Stimulated activated CD8-positive, alpha-beta memory T cell treated with anti-CD3 and anti-CD28 coated beads, Interleukin-15, amount 100 ng/mL, for 48 hours (primary cell): ENCODE measurements around the gene PCDH9.

Experiments
- DNase-seq, 2 donors: peaks; one replicate each; pipeline ENCODE4 v3.0.0-alpha.2; 2020; ENCODE audit warnings: low read depth in 2 of 2

PCDH9 gene

GRCh38 chr13:67161176-67161575, 69.0 kb downstream of the PCDH9 start:
- DNase-seq: no peak

- DNase-seq: no peak
Measured at GRCh38 chr13:67158903-67159302, 71.2 kb downstream of the PCDH9 start.

GRCh38 chr13:67156723-67157060, 73.4 kb downstream of the PCDH9 start:
- DNase-seq: no peak

- DNase-seq: no peak
Measured at GRCh38 chr13:67155898-67156722, 74.0 kb downstream of the PCDH9 start.

- no peak for DNase-seq
Measured at GRCh38 chr13:67152085-67152484, 78.1 kb downstream of the PCDH9 start.

GRCh38 chr13:67151652-67152051, 78.5 kb downstream of the PCDH9 start:
- no peak for DNase-seq

GRCh38 chr13:67150608-67151007, 79.5 kb downstream of the PCDH9 start:
- no peak for DNase-seq

GRCh38 chr13:67148161-67148571, 82.0 kb downstream of the PCDH9 start:
- DNase-seq: no peak

- no peak for DNase-seq
Measured at GRCh38 chr13:67147342-67148133, 82.6 kb downstream of the PCDH9 start.

GRCh38 chr13:67146523-67147130, 83.5 kb downstream of the PCDH9 start:
- DNase-seq: no peak

GRCh38 chr13:67145950-67146349, 84.2 kb downstream of the PCDH9 start:
- DNase-seq: no peak

- DNase-seq: no peak
Measured at GRCh38 chr13:67143544-67144115, 86.5 kb downstream of the PCDH9 start.

- DNase-seq: no peak
Measured at GRCh38 chr13:67140006-67140405, 90.1 kb downstream of the PCDH9 start.

- no peak for DNase-seq
Measured at GRCh38 chr13:67139551-67139950, 90.6 kb downstream of the PCDH9 start.

- DNase-seq: no peak
Measured at GRCh38 chr13:67138970-67139369, 91.2 kb downstream of the PCDH9 start.

- no peak for DNase-seq
Measured at GRCh38 chr13:67137044-67137735, 92.9 kb downstream of the PCDH9 start.

- no peak for DNase-seq
Measured at GRCh38 chr13:67136157-67136556, 94.0 kb downstream of the PCDH9 start.

- no peak for DNase-seq
Measured at GRCh38 chr13:67135356-67135755, 94.8 kb downstream of the PCDH9 start.

GRCh38 chr13:67134417-67135129, 95.6 kb downstream of the PCDH9 start:
- no peak for DNase-seq

- no peak for DNase-seq
Measured at GRCh38 chr13:67133476-67133875, 96.7 kb downstream of the PCDH9 start.

GRCh38 chr13:67131393-67131792, 98.7 kb downstream of the PCDH9 start:
- no peak for DNase-seq
